G401.6 (cell line): ENCODE results near the gene CHST10.
"Not testable (repeated sequence)": the region's sequence is repeated elsewhere in the genome, so short reads cannot be mapped to it uniquely, and the experiment has no call there.

Experiments
- FAIRE-seq: peaks from 2 replicates; lab custom pipeline; 2012; peaks lifted over from hg19 to GRCh38; lab: Jason Lieb, UNC

CHST10 gene, protein sequence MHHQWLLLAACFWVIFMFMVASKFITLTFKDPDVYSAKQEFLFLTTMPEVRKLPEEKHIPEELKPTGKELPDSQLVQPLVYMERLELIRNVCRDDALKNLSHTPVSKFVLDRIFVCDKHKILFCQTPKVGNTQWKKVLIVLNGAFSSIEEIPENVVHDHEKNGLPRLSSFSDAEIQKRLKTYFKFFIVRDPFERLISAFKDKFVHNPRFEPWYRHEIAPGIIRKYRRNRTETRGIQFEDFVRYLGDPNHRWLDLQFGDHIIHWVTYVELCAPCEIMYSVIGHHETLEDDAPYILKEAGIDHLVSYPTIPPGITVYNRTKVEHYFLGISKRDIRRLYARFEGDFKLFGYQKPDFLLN

GRCh38 chr2:100416935-100417710 lies at the start of gene CHST10:
TSS of gene CHST10 (minus strand) at chr2:100417668. CDS start at chr2:100406675, 10,993 bp downstream.
- FAIRE-seq, result no peak

DNA sequence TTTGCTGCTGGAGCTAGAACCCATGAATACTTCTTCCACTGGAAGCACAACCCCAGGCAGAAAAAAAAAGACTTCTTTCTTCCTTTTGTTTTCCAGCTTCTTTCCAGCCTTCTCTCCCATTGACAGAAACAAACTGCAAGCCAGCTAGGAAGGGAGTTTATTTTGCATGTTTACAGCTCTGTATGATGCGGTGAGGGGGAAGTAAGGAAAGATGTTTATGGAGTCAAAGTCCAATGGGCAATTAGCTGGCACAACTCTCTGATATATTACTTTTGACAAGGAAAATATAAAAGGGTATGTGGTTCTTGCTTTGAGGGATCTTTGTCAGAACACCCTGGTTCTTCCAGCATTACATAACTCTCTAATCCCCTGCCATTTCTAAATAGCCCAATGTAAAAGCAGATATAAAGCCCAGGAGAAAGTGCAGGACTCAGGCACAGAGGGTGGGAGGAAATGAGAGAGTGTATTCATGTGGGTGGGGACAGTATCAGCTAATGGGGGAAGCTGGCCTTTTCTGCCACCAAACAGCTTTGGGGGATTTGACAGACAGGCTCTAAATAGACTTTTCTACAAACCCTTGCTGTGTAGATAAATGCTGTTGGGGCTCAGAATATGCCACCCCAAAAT lies 43.5 kb upstream of the CHST10 start:
- no peak for FAIRE-seq

GRCh38 chr2:100456357-100456756 lies 38.9 kb upstream of the CHST10 start:
- FAIRE-seq, result not testable (repeated sequence)

DNA sequence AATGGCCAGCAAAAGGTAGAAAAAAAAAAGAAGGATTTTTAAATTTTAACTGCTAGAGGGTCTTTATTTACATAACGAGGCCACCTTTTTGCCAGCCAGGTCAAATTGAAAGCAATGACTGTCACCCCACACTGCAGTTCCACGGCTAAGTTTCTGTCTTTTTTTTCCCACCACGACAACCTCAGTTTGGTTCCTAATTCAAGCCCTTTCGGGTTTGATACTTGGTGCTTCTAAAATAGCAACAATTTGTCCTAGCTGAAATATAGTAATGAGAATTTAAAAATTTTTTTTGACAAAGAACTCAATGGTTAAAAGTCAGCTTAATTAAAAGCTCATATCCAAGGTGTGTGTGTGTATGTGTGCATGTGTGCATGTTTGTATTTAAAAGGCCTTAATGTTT lies 36.4 kb upstream of the CHST10 start:
- no peak for FAIRE-seq

GRCh38 chr2:100451734-100452133 lies 34.3 kb upstream of the CHST10 start:
- no peak for FAIRE-seq

DNA sequence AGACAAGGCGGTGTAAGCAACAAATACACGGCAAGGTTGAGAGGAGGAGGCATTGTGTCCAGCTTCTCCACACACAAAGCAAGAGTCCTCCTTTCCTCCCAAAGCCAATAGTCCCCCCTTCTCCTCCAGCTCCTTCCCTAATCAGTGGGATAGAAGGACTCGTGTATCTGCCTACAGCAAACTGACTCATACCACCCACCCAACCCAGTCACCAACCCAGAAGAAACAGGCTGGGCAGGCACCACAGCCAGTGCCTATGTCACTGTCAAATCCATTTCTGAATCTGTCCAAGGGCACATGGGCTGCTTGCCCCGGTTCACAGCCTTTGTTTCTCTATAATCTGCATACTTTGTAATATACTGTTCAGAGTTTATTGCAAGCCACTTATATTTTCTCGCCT lies 33.6 kb upstream of the CHST10 start:
- no peak for FAIRE-seq

DNA sequence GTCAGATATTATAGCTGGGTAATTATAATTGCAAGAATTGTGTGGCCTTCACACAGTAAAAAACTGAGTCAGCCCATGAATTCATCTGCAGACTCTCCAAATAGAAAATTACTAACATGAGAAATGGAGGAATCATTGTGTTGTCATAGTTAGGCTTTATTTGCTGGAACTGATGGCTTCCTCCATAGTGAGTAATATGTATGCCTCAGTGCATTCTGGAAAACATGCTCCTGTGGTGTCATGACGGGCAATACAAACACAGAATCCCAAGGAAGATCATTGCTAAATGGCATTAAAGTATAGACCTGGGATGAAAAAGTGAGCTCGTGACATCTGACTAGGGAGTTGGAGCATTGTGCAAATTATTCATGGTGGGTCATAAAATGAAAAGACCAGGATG lies 29.2 kb upstream of the CHST10 start:
- FAIRE-seq, result no peak

DNA sequence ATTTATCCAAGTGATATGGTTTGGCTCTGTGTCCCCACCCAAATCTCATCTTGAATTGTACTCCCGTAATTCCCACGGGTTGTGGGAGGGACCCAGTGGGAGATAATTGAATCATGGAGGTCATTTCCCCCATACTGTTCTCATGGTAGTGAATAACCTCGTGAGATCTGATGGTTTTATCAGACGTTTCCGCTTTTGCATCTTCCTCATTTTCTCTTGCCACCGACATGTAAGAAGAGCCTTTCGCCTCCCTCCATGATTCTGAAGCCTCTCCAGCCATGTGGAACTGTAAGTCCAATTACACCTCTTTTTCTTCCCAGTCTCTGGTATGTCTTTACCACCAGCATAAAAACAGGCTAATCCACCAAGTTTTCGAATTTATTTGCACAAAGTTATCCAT lies 20.3 kb upstream of the CHST10 start:
- FAIRE-seq, result no peak

DNA sequence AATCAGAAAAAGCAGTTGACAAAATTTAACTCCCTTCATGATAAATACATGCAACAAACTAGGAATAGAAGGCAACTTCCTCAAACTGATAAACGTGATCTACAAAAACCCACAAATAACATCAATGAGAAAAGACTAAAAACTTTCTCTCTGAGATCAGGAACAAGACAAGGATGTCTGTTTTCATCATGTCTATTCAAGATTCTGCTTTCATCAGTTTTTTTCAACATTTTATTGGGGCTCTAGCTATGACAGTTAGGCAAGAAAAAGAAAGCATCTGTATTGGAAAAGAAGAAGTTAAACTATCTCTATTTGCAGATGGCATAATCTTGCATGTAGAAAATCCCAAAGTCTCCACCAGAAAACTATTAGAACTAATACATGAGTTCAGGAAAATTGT lies 12.3 kb upstream of the CHST10 start:
- no peak for FAIRE-seq

DNA sequence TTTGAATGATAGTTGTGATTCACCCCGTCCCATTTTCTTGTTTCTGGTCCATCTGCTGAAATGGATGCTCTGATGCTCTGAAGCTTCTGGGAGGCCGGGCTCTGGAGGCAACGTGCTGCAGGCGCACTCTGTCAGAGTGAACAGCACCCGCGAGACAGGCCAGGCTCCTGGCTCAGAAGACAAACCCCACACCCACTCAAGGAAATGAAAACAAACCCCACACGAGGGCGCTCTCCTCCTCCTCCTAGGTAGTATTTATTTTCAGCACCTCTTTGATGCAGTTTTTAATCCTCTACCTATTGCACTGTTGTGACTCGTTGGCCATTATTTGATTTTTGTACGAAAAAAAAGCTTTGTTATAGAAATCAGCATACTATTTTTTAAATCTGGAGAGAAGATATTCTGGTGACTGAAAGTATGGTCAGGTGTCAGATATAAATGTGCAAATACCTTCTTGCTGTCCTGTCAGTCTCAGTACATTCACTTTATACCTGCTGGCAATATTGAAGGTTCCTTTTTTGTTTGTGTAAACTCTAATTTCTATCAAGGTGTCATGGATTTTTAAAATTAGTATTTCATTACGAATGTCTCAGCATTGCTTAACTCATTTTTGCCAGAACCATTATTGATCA lies 10.3 kb upstream of the CHST10 start:
- peak; percentile 42 for FAIRE-seq

DNA sequence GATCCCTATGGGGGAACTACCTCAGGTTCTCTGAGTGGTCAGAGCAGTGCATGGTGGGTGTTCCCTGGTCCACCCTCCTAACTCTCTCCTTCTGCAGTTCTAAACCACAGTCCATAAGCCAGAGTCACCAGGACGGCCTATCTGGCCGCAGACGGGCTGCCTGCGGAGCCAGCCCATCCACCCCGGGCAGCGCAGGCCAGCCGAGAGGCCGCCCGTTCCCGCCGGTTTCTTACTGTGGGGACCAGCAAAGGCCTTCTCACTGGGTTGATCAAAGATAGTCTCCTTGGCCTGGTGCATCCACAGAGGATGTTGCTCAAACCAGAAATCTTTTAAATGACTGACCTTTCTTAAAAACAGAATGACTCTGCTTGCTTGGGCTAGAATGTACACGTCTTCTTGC lies 9.6 kb upstream of the CHST10 start:
- no peak for FAIRE-seq

DNA sequence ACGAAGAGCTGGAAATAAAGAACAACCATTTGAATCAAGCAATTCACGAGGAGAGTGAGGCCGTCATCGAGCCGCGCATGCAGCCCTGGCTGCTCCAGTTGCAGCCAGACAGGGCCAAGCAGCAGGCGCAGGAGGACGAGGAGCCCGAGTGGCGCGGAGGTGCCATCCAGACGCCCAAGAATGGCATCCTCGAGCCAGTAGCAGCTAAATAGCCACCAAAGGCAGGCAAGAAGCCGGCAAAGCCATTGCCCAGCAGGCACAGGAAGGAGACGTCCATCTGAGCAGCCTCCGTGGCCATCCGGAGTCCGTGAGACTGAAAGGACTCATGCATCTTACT lies 8.9 kb upstream of the CHST10 start:
- FAIRE-seq, result no peak

- no peak for FAIRE-seq
Observed at GRCh38 chr2:100425573-100426383, 8.3 kb upstream of the CHST10 start.

- no peak for FAIRE-seq
Observed at GRCh38 chr2:100425107-100425506, 7.6 kb upstream of the CHST10 start.

- no peak for FAIRE-seq
Observed at GRCh38 chr2:100424277-100424875, 6.9 kb upstream of the CHST10 start.

DNA sequence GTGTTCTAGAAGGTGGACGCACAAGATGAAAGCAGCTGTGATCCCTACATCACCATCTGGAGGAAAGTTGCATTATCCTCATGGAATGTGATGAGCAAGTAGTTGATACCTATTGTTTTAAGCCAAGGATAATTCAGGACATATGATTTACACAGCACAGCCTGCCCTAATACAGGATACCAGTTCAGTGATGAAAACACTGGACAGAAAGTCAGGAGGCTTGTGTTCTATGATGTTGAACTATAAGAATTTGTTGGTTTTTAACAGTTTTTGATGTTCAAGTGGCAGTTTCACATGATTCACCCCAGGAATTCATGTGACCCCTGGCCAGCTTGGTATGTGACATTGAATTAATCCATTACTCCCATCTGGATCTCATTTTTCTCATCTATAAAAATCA lies 6.2 kb upstream of the CHST10 start:
- FAIRE-seq, result no peak

- FAIRE-seq, result no peak
Observed at GRCh38 chr2:100422320-100423055, 5.0 kb upstream of the CHST10 start.

DNA sequence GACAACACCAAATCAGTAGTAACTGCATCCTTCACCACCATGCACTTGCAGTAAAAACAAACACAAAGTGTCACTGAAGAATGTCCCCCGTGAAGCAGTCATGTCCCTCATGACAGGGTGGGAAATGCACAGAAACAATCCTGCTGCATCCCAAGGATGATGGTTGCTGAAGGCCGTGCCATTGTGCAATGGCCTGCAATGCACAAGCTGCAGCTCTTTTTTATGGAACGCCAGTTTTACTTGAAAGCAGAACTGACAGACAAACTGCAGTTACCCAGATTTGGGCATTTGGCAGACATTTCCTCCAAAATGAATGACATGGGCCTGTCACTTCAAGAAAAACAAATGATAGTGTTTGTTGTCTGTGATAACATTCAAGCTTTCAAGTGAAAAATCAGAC lies 2.4 kb upstream of the CHST10 start:
- FAIRE-seq, result no peak

GRCh38 chr2:100418406-100418962 lies 1.0 kb upstream of the CHST10 start:
- FAIRE-seq, result no peak

- no peak for FAIRE-seq
Observed at GRCh38 chr2:100417711-100418124, 250 bp upstream of the CHST10 start.
